HEK293 (cell line): ENCODE data around the gene PILRA.
"Not testable (repeated sequence)": the region's sequence is repeated elsewhere in the genome, so short reads cannot be mapped to it uniquely, and the experiment has no call there.

Source experiments
- CTCF ChIA-PET: fragments of 350-600 bp; formaldehyde crosslinking; extraction: SDS; loops from one replicate; lab custom pipeline; 2021; ENCODE audit warnings: antibody characterized with exemption; lab: Yijun Ruan, JAX
- POLR2A ChIA-PET: fragments of 300-600 bp; formaldehyde crosslinking; extraction: SDS; loops from one replicate; lab custom pipeline; 2020; ENCODE audit warnings: antibody characterized with exemption, inconsistent platforms; lab: Yijun Ruan, JAX
- H3K27ac ChIP-seq: fragments of 200-500 bp; sonication (Bioruptor generic); 2 replicates; pipeline ENCODE4 v1.5.1; 2014; ENCODE audit warnings: low read depth, low read length, control low read depth, inconsistent platforms; ENCODE audit errors: extremely low read depth
- H3K36me3 ChIP-seq, 2 experiments: fragments of 200-500 bp in 1 of 2; sonication (Bioruptor generic) in 1 of 2; 1 replicate in 1 of 2; 2 replicates in 1 of 2; pipeline ENCODE4 v1.5.1; 2014 to 2017; ENCODE audit warnings: inconsistent platforms in 2 of 2, low read length in 2 of 2; ENCODE audit not compliant: control insufficient read depth in 2 of 2, insufficient read depth in 1 of 2
- H3K4me1 ChIP-seq: fragments of 200-500 bp; sonication (Bioruptor generic); 2 replicates; pipeline ENCODE4 v1.5.1; 2014; ENCODE audit warnings: mild to moderate bottlenecking, low read length, inconsistent platforms; ENCODE audit not compliant: control insufficient read depth, insufficient read depth
- H3K4me3 ChIP-seq: 2 replicates; pipeline ENCODE4 v1.5.1; 2011; ENCODE audit warnings: low read depth, mild to moderate bottlenecking, control low read depth, low read length, moderate library complexity
- H3K9me3 ChIP-seq: fragments of 200-500 bp; sonication (Bioruptor generic); 2 replicates; pipeline ENCODE4 v1.5.1; 2014; ENCODE audit warnings: low read depth, low read length, inconsistent platforms; ENCODE audit not compliant: control insufficient read depth, insufficient read depth
- GLI4 ChIP-seq: fragments of 450-650 bp; formaldehyde crosslinking; IDR thresholded peaks from 2 replicates; pipeline ENCODE4 v1.5.1; 2016; ENCODE audit warnings: missing biosample characterization, missing genetic modification characterization
- GLIS2 ChIP-seq: fragments of 450-650 bp; formaldehyde crosslinking; IDR thresholded peaks from 2 replicates; pipeline ENCODE4 v1.5.1; 2016; ENCODE audit warnings: missing biosample characterization, missing genetic modification characterization
- IKZF3 ChIP-seq: fragments of 450-650 bp; IDR thresholded peaks from 2 replicates; pipeline ENCODE4 v1.5.0; 2018; ENCODE audit warnings: missing biosample characterization, mild to moderate bottlenecking, missing genetic modification characterization, moderate library complexity
- KLF16 ChIP-seq: fragments of 450-650 bp; formaldehyde crosslinking; IDR thresholded peaks from 2 replicates; pipeline ENCODE4 v1.5.1; 2017; ENCODE audit warnings: missing biosample characterization, missing genetic modification characterization
- KLF8 ChIP-seq: fragments of 450-650 bp; formaldehyde crosslinking; IDR thresholded peaks from 2 replicates; pipeline ENCODE4 v1.5.1; 2016; ENCODE audit warnings: missing biosample characterization, missing genetic modification characterization
- SP2 ChIP-seq: fragments of 450-650 bp; formaldehyde crosslinking; IDR thresholded peaks from 2 replicates; pipeline ENCODE4 v1.5.1; 2016; ENCODE audit warnings: missing biosample characterization, missing genetic modification characterization
- SP7 ChIP-seq: fragments of 450-650 bp; formaldehyde crosslinking; IDR thresholded peaks from 2 replicates; pipeline ENCODE4 v1.5.1; 2016; ENCODE audit warnings: missing biosample characterization, missing genetic modification characterization
- YY2 ChIP-seq: fragments of 450-650 bp; formaldehyde crosslinking; IDR thresholded peaks from 2 replicates; pipeline ENCODE4 v1.5.1; 2016; ENCODE audit warnings: missing biosample characterization, missing genetic modification characterization
- ZBTB21 ChIP-seq: fragments of 450-650 bp; formaldehyde crosslinking; IDR thresholded peaks from 2 replicates; pipeline ENCODE4 v1.5.1; 2017; ENCODE audit warnings: missing biosample characterization, missing genetic modification characterization
- ZBTB8A ChIP-seq: fragments of 450-650 bp; formaldehyde crosslinking; IDR thresholded peaks from 2 replicates; pipeline ENCODE4 v1.5.1; 2016; ENCODE audit warnings: missing biosample characterization, missing genetic modification characterization
- ZNF132 ChIP-seq: fragments of 450-650 bp; formaldehyde crosslinking; IDR thresholded peaks from 2 replicates; pipeline ENCODE4 v1.5.1; 2017; ENCODE audit warnings: missing biosample characterization, missing genetic modification characterization, borderline replicate concordance
- ZNF23 ChIP-seq: fragments of 450-650 bp; formaldehyde crosslinking; IDR thresholded peaks from 2 replicates; pipeline ENCODE4 v1.5.1; 2016; ENCODE audit warnings: missing biosample characterization, missing genetic modification characterization, borderline replicate concordance
- ZNF394 ChIP-seq: fragments of 450-650 bp; formaldehyde crosslinking; IDR thresholded peaks from 2 replicates; pipeline ENCODE4 v1.5.1; 2016; ENCODE audit warnings: missing biosample characterization, missing genetic modification characterization, mild to moderate bottlenecking, moderate library complexity, borderline replicate concordance
- ZNF560 ChIP-seq: fragments of 450-650 bp; formaldehyde crosslinking; IDR thresholded peaks from 2 replicates; pipeline ENCODE4 v1.5.1; 2017; ENCODE audit warnings: missing biosample characterization, missing genetic modification characterization, borderline replicate concordance
- ZNF654 ChIP-seq: fragments of 450-650 bp; formaldehyde crosslinking; IDR thresholded peaks from 2 replicates; pipeline ENCODE4 v1.5.1; 2016; ENCODE audit warnings: low read depth, missing biosample characterization, missing genetic modification characterization
- TF ChIP-seq, protein P1 (sequence below): fragments of 450-650 bp; formaldehyde crosslinking; IDR thresholded peaks from 2 replicates; pipeline ENCODE4 v1.5.1; 2016; ENCODE audit warnings: missing biosample characterization, missing genetic modification characterization
- TF ChIP-seq, protein P2 (sequence below): fragments of 450-650 bp; formaldehyde crosslinking; IDR thresholded peaks from 2 replicates; pipeline ENCODE4 v1.5.1; 2016; ENCODE audit warnings: missing biosample characterization, missing genetic modification characterization, low read depth
- TF ChIP-seq, protein P3 (sequence below): fragments of 450-650 bp; formaldehyde crosslinking; IDR thresholded peaks from 2 replicates; pipeline ENCODE4 v1.5.1; 2016; ENCODE audit warnings: missing biosample characterization, missing genetic modification characterization
- TF ChIP-seq, protein P4 (sequence below): fragments of 450-650 bp; formaldehyde crosslinking; IDR thresholded peaks from 2 replicates; pipeline ENCODE4 v1.5.1; 2016; ENCODE audit warnings: missing biosample characterization, missing genetic modification characterization

Gene PILRA

DNA sequence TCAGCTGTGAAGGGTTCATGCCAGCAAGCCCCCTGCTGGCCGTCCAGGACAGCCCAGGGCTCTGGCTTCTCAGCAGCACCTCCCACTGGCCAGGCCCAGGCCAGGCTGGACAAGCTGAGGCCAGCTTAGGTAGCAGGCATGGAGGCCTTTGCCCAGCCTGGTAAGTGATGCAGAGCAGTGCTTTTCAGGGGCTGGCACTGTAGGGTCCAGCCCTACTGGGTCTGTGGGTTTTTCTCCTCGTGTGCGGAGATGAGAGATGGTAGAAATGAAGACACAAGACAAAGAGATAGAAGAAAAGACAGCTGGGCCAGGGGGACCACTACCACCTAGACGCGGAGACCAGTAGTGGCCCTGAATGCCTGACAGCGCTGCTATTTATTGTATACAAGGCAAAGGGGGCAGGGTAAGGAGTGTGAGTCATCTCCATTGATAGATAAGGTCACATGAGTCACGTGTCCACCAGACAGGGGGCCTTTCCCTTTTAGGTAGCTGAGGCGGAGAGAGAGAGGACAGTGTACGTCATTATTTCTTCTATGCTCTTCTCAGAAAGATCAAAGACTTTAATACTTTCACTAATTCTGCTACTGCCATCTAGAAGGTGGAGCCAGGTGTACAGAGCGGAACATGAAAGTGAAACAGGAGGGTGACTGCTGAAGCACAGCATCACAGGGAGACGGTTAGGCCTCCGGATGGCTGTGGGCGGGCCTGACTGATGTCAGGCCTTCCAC, 28.6 kb upstream of the PILRA start (continued):
- TF ChIP-seq KLF8 (tag by site-specific recombination) (peak; percentile 50; the same call in 1 of the 2 replicates), GLIS2 (0 out of 2 replicates have a peak, but pooled peaks have one; percentile 48), KLF16 (tag by site-specific recombination) (0 out of 2 replicates have a peak, but pooled peaks have one; percentile 38), SP7 (tag by site-specific recombination) (peak; percentile 76), ZNF23 (tag by site-specific recombination) (peak; percentile 73; the same call in 1 of the 2 replicates), ZNF394 (tag by site-specific recombination) (peak; percentile 55; the same call in 1 of the 2 replicates), ZBTB21 (tag by site-specific recombination) (peak; percentile 49; the same call in 1 of the 2 replicates), SP2 (tag by site-specific recombination) (peak; percentile 19; the same call in 1 of the 2 replicates)
- TF ChIP-seq, protein P1, sequence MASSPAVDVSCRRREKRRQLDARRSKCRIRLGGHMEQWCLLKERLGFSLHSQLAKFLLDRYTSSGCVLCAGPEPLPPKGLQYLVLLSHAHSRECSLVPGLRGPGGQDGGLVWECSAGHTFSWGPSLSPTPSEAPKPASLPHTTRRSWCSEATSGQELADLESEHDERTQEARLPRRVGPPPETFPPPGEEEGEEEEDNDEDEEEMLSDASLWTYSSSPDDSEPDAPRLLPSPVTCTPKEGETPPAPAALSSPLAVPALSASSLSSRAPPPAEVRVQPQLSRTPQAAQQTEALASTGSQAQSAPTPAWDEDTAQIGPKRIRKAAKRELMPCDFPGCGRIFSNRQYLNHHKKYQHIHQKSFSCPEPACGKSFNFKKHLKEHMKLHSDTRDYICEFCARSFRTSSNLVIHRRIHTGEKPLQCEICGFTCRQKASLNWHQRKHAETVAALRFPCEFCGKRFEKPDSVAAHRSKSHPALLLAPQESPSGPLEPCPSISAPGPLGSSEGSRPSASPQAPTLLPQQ (tag by site-specific recombination): peak; percentile 47; the same call in 1 of the 2 replicates
- TF ChIP-seq, protein P2, sequence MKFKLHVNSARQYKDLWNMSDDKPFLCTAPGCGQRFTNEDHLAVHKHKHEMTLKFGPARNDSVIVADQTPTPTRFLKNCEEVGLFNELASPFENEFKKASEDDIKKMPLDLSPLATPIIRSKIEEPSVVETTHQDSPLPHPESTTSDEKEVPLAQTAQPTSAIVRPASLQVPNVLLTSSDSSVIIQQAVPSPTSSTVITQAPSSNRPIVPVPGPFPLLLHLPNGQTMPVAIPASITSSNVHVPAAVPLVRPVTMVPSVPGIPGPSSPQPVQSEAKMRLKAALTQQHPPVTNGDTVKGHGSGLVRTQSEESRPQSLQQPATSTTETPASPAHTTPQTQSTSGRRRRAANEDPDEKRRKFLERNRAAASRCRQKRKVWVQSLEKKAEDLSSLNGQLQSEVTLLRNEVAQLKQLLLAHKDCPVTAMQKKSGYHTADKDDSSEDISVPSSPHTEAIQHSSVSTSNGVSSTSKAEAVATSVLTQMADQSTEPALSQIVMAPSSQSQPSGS (tag by site-specific recombination): peak; percentile 81

DNA sequence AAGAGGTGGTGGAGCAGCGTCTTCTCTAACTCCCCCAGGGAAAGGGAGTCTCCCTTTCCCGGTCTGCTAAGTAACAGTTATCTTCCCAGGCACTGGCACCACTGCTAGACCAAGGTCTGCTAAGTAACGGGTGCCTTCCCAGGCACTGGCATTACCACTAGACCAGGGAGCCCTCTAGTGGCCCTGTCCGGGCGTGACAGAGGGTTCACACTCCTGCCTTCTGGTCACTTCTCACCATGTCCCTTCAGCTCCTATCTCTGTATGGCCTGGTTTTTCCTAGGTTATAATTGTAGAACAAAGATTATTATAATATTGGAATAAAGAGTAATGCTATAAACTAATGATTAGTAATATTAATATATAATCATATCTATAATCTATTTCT, 28.0 kb upstream of the PILRA start:
- ChIA-PET CTCF (interaction anchor here (0.7 to 4.4 kb wide), 14 partner anchors 11 to 821 kb away, joined by 3 to 26 read pairs (median 3); no protein-coding TSS in a partner anchor), POLR2A (interaction anchor here (1.0 kb wide), 1 partner anchor 83 kb away, joined by 5 read pairs; the partner anchor contains the start of gene ZCWPW1)
- TF ChIP-seq ZNF654 (tag by site-specific recombination): peak; percentile 46
- TF ChIP-seq, protein P3, sequence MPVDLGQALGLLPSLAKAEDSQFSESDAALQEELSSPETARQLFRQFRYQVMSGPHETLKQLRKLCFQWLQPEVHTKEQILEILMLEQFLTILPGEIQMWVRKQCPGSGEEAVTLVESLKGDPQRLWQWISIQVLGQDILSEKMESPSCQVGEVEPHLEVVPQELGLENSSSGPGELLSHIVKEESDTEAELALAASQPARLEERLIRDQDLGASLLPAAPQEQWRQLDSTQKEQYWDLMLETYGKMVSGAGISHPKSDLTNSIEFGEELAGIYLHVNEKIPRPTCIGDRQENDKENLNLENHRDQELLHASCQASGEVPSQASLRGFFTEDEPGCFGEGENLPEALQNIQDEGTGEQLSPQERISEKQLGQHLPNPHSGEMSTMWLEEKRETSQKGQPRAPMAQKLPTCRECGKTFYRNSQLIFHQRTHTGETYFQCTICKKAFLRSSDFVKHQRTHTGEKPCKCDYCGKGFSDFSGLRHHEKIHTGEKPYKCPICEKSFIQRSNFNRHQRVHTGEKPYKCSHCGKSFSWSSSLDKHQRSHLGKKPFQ (tag by site-specific recombination): peak; percentile 83
- H3K36me3 ChIP-seq: peaks cover 28 to 62% of the 10 kb centered on the region in 2 experiments
- H3K9me3 ChIP-seq, H3K4me1 ChIP-seq, H3K27ac ChIP-seq, H3K4me3 ChIP-seq: not testable (repeated sequence)

DNA sequence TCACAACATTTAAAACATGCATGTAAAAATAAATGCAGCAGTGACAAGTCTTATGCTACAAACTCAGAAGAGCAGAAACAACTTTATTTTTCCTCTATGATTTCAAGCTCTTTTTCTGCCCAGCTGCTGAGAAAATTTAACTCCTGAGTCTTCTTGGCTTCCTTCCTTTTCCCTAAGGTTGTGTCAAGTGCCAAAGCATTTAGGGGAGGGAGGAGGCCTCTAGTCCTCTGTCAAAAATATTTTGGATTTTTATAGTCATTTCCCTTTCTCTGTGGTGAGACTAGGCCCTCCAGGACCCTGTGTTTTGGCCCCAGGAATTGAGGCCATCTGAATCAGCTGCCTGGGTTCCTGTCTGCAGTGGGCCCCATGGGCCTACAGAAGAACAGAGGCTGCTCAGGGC, 26.4 kb upstream of the PILRA start:
- Histone ChIP-seq H3K4me3 (no peak overlapping the region), H3K36me3 (peaks cover 39 to 69% of the 10 kb centered on the region in 2 experiments), H3K9me3 (no peaks in the 10 kb centered on the region), H3K4me1 (0 out of 2 replicates have a peak, but pooled peaks cover 3% of the 10 kb centered on the region), H3K27ac (no peak overlapping the region)
- CTCF ChIA-PET: interaction anchor here (0.5 to 2.0 kb wide), 7 partner anchors 59 to 216 kb away, joined by 3 to 11 read pairs (median 3); no protein-coding TSS in a partner anchor
- TF ChIP-seq ZBTB8A (no peak), YY2 (tag by site-specific recombination) (no peak), GLI4 (tag by site-specific recombination) (no peak), IKZF3 (no peak), ZNF132 (tag by site-specific recombination) (no peak), ZNF560 (tag by site-specific recombination) (no peak)
- TF ChIP-seq, protein P4, sequence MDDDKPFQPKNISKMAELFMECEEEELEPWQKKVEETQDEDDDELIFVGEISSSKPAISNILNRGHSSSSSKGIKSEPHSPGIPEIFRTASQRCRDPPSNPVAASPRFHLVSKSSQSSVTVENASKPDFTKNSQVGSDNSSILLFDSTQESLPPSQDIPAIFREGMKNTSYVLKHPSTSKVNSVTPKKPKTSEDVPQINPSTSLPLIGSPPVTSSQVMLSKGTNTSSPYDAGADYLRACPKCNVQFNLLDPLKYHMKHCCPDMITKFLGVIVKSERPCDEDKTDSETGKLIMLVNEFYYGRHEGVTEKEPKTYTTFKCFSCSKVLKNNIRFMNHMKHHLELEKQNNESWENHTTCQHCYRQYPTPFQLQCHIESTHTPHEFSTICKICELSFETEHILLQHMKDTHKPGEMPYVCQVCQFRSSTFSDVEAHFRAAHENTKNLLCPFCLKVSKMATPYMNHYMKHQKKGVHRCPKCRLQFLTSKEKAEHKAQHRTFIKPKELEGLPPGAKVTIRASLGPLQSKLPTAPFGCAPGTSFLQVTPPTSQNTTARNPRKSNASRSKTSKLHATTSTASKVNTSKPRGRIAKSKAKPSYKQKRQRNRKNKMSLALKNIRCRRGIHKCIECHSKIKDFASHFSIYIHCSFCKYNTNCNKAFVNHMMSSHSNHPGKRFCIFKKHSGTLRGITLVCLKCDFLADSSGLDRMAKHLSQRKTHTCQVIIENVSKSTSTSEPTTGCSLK (tag by site-specific recombination): no peak
- POLR2A ChIA-PET: interaction anchor here (0.8 to 1.4 kb wide), 2 partner anchors 12 to 59 kb away, joined by 3 read pairs; no protein-coding TSS in a partner anchor
